DMS79 (cell line): ENCODE data around the gene SGSM2.
A peak's percentile ranks its signal among the peaks of the same experiment; 100 is the strongest.

Experiments used
- DNase-seq: peaks from one replicate; lab custom pipeline; 2025; lab: John Stamatoyannopoulos, UW

Gene SGSM2

DNA sequence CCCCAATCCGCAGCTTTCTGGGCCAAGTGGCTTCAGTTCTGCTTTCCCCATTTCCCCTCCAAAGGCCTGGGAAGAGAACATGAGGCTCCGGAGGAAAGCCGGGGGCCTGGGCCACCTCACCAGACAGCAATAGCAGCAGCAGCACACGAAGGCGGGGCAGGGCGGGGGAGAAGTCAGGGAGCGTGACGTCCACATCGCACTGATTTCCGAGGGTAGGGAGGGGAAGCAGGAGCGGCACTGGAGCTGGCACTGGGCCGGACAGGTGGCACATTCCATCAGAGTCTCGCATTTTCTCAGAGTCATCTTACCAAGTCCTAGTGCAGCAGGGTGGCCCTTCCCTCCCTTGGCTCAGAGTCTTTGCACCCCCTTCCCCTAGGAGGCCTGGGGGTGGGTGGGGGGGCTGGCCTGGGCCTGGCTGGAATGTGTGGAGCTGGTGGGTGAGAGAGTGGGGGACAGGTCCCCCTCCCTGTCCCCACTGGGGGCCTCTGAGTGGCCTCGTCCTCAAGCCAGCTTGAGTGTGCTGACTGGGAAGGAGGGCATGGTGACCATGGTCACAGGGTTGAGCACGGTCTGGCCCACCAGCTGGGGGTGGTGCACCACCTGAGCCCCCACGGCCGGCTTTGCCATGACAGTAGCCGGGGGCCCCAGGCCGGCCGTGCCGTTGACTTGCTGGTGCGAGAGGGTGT is 49.2 kb downstream of the SGSM2 start:
- no peak for DNase-seq

DNA sequence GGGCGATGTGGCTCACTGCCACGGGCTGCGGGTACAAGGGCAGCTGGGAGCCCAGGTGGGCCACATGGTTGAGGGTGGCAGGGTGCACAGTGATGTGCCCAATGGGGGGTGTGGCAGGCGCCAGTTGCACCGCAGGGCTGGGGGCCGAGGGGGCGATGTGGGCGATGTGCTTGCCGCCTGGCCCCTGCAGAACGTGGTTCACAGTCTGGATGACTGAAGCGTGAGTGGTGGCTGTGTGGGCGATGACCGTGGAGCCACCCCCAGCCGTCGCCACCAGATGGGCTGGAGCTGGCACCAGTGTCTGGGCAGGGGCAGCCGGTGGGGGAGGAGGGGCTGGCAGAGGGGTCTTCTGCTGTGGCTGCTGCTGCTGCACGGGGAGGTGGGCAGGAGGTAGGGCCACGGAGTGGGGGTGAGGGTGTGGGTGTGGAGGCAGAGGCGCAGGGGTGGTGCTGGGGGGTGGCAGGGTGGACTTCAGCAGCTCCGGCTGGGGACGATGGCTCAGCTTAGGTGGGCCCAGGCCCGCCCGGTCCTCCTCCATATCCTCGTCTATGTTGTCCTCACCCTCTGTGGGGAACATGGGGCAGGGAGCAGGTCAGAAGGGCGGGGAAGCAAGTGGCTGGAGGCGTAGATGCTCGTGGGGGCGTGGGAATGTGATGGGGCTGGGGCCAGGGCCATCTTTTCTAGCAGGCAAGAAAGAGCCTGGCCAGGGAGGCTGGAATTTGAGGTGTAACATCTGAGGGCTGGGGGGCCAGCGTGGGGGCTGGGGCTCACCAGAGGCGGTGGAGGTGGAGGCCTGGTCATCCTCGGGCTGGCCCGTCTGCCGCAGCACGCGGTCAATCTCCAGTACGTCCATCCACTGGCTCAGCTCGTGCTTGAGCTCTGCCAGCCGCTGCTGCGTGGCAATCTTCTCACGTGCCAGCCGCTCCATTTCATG is 50.1 kb downstream of the SGSM2 start:
- no peak for DNase-seq

DNA sequence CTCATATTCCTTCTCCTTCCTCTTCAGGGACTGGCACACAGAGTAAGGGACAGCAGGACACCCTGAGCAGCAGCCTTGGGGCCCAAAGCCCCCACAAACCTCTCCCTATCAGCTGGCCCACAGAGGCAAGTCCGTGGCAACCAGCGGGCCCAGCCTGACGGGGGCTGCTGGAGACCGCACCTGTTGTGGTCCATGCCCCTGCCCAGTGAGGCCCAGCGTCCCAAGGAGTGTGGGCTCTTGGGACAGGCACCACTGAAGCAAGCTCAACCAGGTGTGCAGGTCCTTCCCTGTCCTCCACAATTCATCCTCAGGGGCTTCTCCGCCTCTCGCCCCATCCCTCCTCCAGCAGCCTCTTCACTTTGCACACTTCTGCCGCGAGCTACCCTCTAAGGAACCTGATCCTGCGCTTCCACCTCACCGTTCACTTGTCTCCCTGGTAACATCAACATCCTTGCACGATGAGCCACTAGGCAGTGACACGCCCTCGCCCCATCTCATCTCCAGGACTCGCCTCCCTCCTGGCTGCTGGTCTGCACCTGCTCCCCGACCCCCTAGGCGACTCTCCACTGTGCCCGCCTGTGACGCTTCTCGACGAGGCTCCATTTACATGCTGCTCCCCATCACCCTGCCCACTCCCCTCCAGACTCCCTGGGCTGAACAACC is 50.9 kb downstream of the SGSM2 start:
- DNase-seq, result peak; percentile 79

DNA sequence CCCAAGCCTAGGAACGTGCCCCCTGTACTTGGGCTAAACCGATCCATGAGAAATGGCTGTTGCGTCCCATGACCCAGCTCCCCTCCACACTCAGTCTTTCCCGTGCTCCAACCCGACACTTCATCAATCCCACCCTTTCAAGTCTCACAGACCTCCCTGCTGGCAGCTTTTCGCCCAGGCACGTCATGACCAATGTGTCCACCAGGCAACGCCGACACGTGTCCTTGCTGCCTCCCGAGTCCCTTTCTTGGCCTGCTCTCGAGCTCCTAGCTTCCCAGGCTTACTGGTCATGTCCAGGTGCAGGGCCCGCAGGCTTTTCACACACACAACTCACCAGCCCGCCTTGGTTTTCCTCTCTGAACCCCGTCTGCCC is 51.4 kb downstream of the SGSM2 start:
- DNase-seq, result peak; percentile 44

DNA sequence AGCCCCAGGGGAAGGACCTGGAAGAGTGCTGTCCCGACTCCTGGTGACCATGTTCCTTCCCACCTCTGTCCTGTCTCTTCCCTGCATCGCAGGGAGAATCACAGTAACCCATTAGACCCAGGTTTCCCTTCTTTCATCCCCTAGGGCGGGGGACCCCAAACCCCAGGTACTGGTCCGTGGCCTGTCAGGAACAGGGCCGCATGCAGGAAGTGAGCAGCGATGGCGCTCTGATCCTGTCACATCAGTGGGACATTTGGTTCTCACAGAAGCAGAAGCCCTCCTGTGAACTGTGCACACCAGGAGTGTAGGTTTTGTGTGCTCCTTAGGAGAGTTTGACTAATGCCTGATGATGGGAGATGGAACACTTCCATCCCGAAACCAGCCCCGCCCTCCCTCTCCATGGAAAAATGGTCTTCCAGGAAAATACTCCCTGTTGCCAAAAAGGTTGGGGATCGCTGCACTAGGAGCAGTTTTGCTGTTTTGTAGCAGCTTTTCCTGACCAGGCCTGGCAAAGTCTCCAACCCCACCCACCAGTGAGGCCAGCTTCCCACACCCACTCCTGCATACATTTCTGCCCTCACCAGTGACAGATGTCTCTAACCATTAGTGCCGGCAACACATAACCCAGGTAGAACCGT is 53.0 kb downstream of the SGSM2 start:
- no peak for DNase-seq

- DNase-seq, result no peak
Observed at GRCh38 chr17:2391597-2392251, 54.4 kb downstream of the SGSM2 start.

GRCh38 chr17:2392252-2393173 is 55.2 kb downstream of the SGSM2 start:
- DNase-seq, result peak; percentile 77

- peak; percentile 72 for DNase-seq
Observed at GRCh38 chr17:2393174-2393953, 56.1 kb downstream of the SGSM2 start.

GRCh38 chr17:2393954-2394749 is 56.9 kb downstream of the SGSM2 start:
- no peak for DNase-seq

DNA sequence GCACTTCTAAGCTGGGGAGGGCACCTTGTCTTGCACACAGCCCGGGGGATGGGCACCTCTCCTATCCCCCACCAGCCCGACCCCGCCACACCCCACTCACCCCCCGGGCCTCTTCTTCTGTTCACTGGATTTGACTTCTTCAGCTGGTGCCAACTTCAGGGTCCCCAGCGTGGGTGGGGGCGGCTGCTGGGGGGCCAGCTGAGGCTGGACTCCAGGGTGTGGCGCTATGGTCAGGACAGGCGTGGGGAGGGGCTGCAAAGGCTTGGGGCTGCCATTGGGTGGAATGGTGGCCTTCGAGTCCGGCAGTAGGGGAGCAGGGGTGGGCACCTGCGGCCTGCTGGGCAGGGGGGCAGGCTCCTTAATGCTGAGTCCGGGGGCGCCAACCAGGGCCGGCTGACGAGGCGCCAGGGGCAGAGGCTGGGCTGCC is 57.5 kb downstream of the SGSM2 start:
- no peak for DNase-seq

- peak; percentile 37 for DNase-seq
Observed at GRCh38 chr17:2395258-2396181, 58.2 kb downstream of the SGSM2 start.

GRCh38 chr17:2396192-2396567 is 58.9 kb downstream of the SGSM2 start:
- peak; percentile 20 for DNase-seq

GRCh38 chr17:2396568-2397246 is 59.4 kb downstream of the SGSM2 start:
- DNase-seq, result peak; percentile 65

DNA sequence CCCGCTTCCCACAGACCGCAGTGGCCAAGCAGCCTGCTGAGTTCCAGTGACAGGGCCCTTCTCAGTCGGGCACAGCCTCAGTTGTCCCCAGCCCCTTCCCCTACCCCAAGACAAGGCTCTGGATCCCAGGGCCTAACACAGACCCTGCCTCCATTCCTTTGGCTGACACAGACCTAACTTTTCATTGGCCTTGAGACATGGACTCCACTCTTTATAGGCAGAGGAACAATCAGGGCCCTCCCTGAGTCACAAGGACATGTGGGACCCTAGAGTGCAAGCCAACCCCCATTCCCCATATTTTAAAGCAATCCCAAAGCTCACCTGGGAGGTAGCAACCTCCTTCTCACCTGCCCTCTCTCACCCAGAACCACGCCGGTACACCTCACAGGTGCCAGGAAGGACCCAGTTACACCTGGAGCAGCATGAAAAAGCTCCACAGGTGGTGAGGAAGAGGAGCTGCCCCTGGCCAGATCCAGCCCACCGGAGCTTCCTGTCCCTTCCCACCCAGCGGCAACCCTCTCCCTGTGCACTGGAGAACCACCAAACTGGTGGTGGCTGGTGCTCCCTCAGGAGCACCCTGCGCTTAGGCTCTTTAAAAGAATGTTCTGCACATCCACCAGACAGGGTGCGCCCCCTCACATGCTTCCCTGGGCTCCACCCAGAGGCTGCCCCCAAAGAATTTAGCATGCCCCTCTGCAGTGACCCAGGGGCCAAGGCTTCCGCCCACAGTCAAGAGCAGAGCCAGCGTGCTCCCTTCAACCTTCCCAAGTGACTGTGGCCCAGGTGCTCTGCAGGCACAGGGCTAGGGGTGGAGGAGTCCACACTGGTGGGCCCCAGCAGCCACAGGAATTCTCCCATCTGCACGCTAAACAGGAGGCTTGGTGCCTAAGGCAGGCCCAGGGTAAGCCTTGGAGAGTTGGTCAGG is 60.2 kb downstream of the SGSM2 start:
- DNase-seq, result no peak

DNA sequence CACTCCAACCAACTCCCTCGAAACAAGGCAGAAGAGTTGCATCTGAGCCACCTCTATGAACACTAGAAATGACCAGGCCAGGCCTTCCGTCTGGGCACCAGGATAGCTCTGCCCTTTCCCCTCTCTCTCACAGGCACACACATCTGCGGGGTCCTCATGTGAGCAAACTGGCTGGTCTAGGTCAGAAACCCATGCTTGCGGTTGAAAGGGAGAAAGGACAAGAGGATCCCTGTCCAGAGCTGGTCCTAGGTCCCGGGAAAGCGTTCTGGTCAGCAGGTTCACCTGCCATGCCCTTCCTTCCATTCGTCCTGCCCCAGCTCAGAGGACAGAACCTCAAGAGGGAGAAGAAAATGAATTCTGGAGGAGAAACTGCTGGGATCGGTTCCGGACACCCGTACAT is 60.9 kb downstream of the SGSM2 start:
- DNase-seq, result no peak
